Measurements from ENCODE around the gene AKAP1. TPM values are rescaled to one million over a fixed set of nuclear protein-coding genes. Genes with fewer than 3 reads are reported as not detected.

The AKAP1 gene
- total and polyA plus RNA-seq, 8 donors: 6.6 to 348 (median 59.4) TPM

- TF ChIP-seq CTCF (IDR thresholded peaks at IDR 0.05) (no peak), EP300 (IDR thresholded peaks at IDR 0.05) (no peak), POLR2A (IDR thresholded peaks at IDR 0.05) (no peak), POLR2AphosphoS5 (IDR thresholded peaks at IDR 0.05) (no peak)
- intact Hi-C loops (cut with DNase I; ENCODE audit: low total_unique reads): no loop called here
- no peak for DNase-seq
- H3K9me3 ChIP-seq: no peaks in the 10 kb centered on the region
- no peak overlapping the region for H3K27ac ChIP-seq
- no peak overlapping the region for H3K4me3 ChIP-seq
- H3K4me1 ChIP-seq: no peaks in the 10 kb centered on the region
- H3K36me3 ChIP-seq: no peaks in the 10 kb centered on the region
- H3K27me3 ChIP-seq: no peaks in the 10 kb centered on the region
- 30 to 47% (median 37%) methylated on average over 4 of the region's 4 CpGs for WGBS, 5 donors
These were observed 57.9 kb downstream of the AKAP1 start for GRCh38 chr17:57142925-57143324.

GRCh38 chr17:57143361-57143760, 58.3 kb downstream of the AKAP1 start:
- no peak for DNase-seq
- Histone ChIP-seq H3K27ac (no peak overlapping the region), H3K4me1 (no peaks in the 10 kb centered on the region), H3K4me3 (no peak overlapping the region), H3K27me3 (no peaks in the 10 kb centered on the region), H3K36me3 (no peaks in the 10 kb centered on the region), H3K9me3 (no peaks in the 10 kb centered on the region)
- intact Hi-C loops (cut with DNase I; ENCODE audit: low total_unique reads): no loop called here
- no peak for TF ChIP-seq CTCF (IDR thresholded peaks at IDR 0.05)
- TF ChIP-seq POLR2AphosphoS5 (IDR thresholded peaks at IDR 0.05): no peak
- TF ChIP-seq EP300 (IDR thresholded peaks at IDR 0.05): no peak
- no peak for TF ChIP-seq POLR2A (IDR thresholded peaks at IDR 0.05)
- WGBS, 5 donors: 65 to 80% (median 78%) methylated on average over 2 of the region's 2 CpGs

GRCh38 chr17:57143919-57144318, 58.9 kb downstream of the AKAP1 start:
- Histone ChIP-seq H3K4me3 (no peak overlapping the region), H3K4me1 (no peaks in the 10 kb centered on the region), H3K27me3 (peaks cover 0 to 3% (median 0%) of the 10 kb centered on the region in 3 donors), H3K36me3 (no peaks in the 10 kb centered on the region), H3K27ac (no peak overlapping the region), H3K9me3 (peaks cover 0 to under 1% (median 0%) of the 10 kb centered on the region in 4 donors)
- DNase-seq: no peak
- intact Hi-C loops (cut with DNase I; ENCODE audit: low total_unique reads): no loop called here
- TF ChIP-seq CTCF (IDR thresholded peaks at IDR 0.05): no peak
- WGBS, 5 donors: 78 to 90% (median 82%) methylated on average over 5 of the region's 5 CpGs

GRCh38 chr17:57144567-57144966, 59.5 kb downstream of the AKAP1 start:
- Histone ChIP-seq H3K36me3 (no peaks in the 10 kb centered on the region), H3K27me3 (peaks cover 0 to 9% (median 0%) of the 10 kb centered on the region in 3 donors), H3K4me3 (no peak overlapping the region), H3K4me1 (no peaks in the 10 kb centered on the region), H3K9me3 (peaks cover 0 to 3% (median 0%) of the 10 kb centered on the region in 4 donors), H3K27ac (no peak overlapping the region)
- WGBS, 5 donors: 73 to 83% (median 74%) methylated on average over 7 of the region's 7 CpGs
- intact Hi-C loops (cut with DNase I; ENCODE audit: low total_unique reads): no loop called here
- no peak for DNase-seq
- TF ChIP-seq POLR2AphosphoS5 (IDR thresholded peaks at IDR 0.05) (no peak), EP300 (IDR thresholded peaks at IDR 0.05) (no peak), POLR2A (IDR thresholded peaks at IDR 0.05) (no peak), CTCF (IDR thresholded peaks at IDR 0.05) (no peak)
